ENCODE data around the gene STAG3. TPM values are rescaled to one million over a fixed set of nuclear protein-coding genes. Genes with fewer than 3 reads are reported as not detected.
"Not testable (repeated sequence)": the region's sequence is repeated elsewhere in the genome, so short reads cannot be mapped to it uniquely, and the experiment has no call there.

Gene STAG3
- total and polyA plus RNA-seq, 9 of the 15 experiments (the other 6 are each of a cell fraction or from before 2014, with no cell fraction given): 0.54 to 2.5 (median 1.7) TPM

DNA sequence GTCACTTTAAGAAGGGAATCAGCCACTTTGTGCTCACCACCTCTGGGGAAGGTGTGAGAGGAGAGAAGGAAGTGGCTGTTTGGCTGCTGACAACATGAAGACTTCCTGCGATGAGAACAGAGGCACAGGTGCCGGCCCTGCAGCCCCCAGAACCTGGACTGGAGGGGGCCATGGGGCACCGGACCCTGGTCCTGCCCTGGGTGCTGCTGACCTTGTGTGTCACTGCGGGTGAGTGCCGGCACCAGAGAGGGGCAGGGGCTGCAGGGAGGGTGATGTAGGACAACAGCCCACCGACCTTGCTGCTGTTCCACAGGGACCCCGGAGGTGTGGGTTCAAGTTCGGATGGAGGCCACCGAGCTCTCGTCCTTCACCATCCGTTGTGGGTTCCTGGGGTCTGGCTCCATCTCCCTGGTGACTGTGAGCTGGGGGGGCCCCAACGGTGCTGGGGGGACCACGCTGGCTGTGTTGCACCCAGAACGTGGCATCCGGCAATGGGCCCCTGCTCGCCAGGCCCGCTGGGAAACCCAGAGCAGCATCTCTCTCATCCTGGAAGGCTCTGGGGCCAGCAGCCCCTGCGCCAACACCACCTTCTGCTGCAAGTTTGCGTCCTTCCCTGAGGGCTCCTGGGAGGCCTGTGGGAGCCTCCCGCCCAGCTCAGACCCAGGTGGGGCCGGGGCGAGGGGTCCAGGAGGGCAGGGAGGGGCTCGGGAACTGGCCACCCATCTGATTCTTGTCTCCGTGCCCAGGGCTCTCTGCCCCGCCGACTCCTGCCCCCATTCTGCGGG is 42.3 kb downstream of the STAG3 start, which contains the start of gene PVRIG:
TSS of gene PVRIG (plus strand) at position 149 of the 785 bp plus-strand sequence. CDS start at position 171, 22 bp downstream.
- Histone ChIP-seq H3K9ac (ENCODE audit: insufficient read depth in 1 of 2, low read depth in 2 of 2, low read length in 2 of 2) (peak within 1 kb of the TSS in 1 of 2 experiments; percentile 36; a peak in 1 of 4 replicates), H3K4me1 (replicated peaks in 1 of 2; ENCODE audit: control insufficient read depth in 2 of 2, insufficient read depth in 2 of 2, low read length in 2 of 2) (peaks cover 4 to 17% of the 10 kb centered on the region in 2 experiments; a peak in 4 of 5 replicates)
- intact Hi-C loops (cut with micrococcal nuclease) (loop anchor here (10.0 kb wide), 1 partner anchor 225 kb away; no protein-coding TSS in a partner anchor), in situ Hi-C loops (cut with MboI) (loop anchor here (5.0 to 10.0 kb wide), 2 partner anchors 122 to 225 kb away; no protein-coding TSS in a partner anchor)
- H3K27ac ChIP-seq (ENCODE audit: extremely low read depth, low read depth, low read length); H4K20me1 ChIP-seq (replicated peaks; ENCODE audit: control insufficient read depth, insufficient read depth, low read length); FAIRE-seq; H3K9me3 ChIP-seq (replicated peaks; ENCODE audit: control insufficient read depth, insufficient read depth, low read depth, low read length); DNase-seq (ENCODE audit: extremely low read depth in 1 of 4, low spot score in 3 of 4); POLR2A ChIA-PET; H3K9me1 ChIP-seq (ENCODE audit: control insufficient read depth, insufficient read depth, low read length); H3K79me2 ChIP-seq (ENCODE audit: control insufficient read depth, insufficient read depth, low read length); H2AFZ ChIP-seq (ENCODE audit: low read depth, low read length); H3K4me2 ChIP-seq (ENCODE audit: insufficient read depth, low read length); H3K27me3 ChIP-seq (ENCODE audit: control insufficient read depth in 2 of 2, insufficient read depth in 2 of 2, low read length in 2 of 2); ATAC-seq; H3K36me3 ChIP-seq (ENCODE audit: control insufficient read depth, insufficient read depth, low read length); H3K4me3 ChIP-seq; BruUV-seq (replicated peaks): not testable (repeated sequence)
- CTCF ChIA-PET (ENCODE audit: low intra/inter-chr PET ratio): interaction anchor here (5.3 kb wide), 1 partner anchor 88 kb away, joined by 54 read pairs; no protein-coding TSS in a partner anchor
- WGBS (ENCODE audit: insufficient coverage, low coverage, missing lambda C conversion rate): 57% methylated on average over 15 of the region's 27 CpGs
- peak; percentile 48; the same call in 1 of the 2 replicates for TF ChIP-seq POLR2G (IDR thresholded peaks at IDR 0.05; ENCODE audit: low read depth, low read length)

DNA sequence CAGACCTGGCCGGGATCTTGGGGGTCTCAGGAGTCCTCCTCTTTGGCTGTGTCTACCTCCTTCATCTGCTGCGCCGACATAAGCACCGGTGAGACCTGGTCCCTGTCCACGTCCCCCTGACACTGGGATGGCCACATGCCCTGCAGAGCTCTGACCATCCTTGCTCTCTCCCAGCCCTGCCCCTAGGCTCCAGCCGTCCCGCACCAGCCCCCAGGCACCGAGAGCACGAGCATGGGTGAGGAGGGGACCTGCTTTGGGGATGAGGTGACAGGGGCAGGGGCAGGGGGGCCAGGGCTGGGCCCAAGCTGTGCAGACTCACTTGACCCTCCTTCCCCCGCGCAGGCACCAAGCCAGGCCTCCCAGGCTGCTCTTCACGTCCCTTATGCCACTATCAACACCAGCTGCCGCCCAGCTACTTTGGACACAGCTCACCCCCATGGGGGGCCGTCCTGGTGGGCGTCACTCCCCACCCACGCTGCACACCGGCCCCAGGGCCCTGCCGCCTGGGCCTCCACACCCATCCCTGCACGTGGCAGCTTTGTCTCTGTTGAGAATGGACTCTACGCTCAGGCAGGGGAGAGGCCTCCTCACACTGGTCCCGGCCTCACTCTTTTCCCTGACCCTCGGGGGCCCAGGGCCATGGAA is 43.0 kb downstream of the STAG3 start:
- Histone ChIP-seq H3K9me1 (ENCODE audit: control insufficient read depth, insufficient read depth, low read length) (no peaks in the 10 kb centered on the region), H2AFZ (ENCODE audit: low read depth, low read length) (no peak overlapping the region), H3K9me3 (replicated peaks; ENCODE audit: control insufficient read depth, insufficient read depth, low read depth, low read length) (no peaks in the 10 kb centered on the region), H3K36me3 (ENCODE audit: control insufficient read depth, insufficient read depth, low read length) (no peaks in the 10 kb centered on the region), H3K79me2 (ENCODE audit: control insufficient read depth, insufficient read depth, low read length) (no peaks in the 10 kb centered on the region), H3K27me3 (ENCODE audit: control insufficient read depth in 2 of 2, insufficient read depth in 2 of 2, low read length in 2 of 2) (no peaks in the 10 kb centered on the region), H3K9ac (ENCODE audit: insufficient read depth in 1 of 2, low read depth in 2 of 2, low read length in 2 of 2) (peak overlapping the region in 1 of 2 experiments; percentile 36; a peak in 1 of 4 replicates), H3K4me3 (no peak overlapping the region), H4K20me1 (replicated peaks; ENCODE audit: control insufficient read depth, insufficient read depth, low read length) (no peaks in the 10 kb centered on the region), H3K4me2 (ENCODE audit: insufficient read depth, low read length) (no peak overlapping the region), H3K27ac (ENCODE audit: extremely low read depth, low read depth, low read length) (no peak overlapping the region), H3K4me1 (replicated peaks in 1 of 2; ENCODE audit: control insufficient read depth in 2 of 2, insufficient read depth in 2 of 2, low read length in 2 of 2) (peaks cover 4 to 17% of the 10 kb centered on the region in 2 experiments; a peak in 4 of 5 replicates)
- in situ Hi-C loops (cut with MboI) (no loop called here), intact Hi-C loops (cut with micrococcal nuclease) (no loop called here)
- no peak for FAIRE-seq
- DNase-seq (ENCODE audit: extremely low read depth in 1 of 4, low spot score in 3 of 4): no peak
- ChIA-PET POLR2A (no interaction called here), CTCF (ENCODE audit: low intra/inter-chr PET ratio) (no interaction called here)
- no peak for ATAC-seq
- WGBS (ENCODE audit: insufficient coverage, low coverage, missing lambda C conversion rate): 41% methylated on average over 21 of the region's 22 CpGs
- no peak for TF ChIP-seq RBM15 (IDR thresholded peaks at IDR 0.05; ENCODE audit: insufficient read depth, low read length)
- TF ChIP-seq POLR2G (IDR thresholded peaks at IDR 0.05; ENCODE audit: low read depth, low read length): peak; percentile 48; the same call in 1 of the 2 replicates
- peak; percentile 19 for TF ChIP-seq RBM22 (IDR thresholded peaks at IDR 0.05; ENCODE audit: low read depth, low read length, poor library complexity, severe bottlenecking)
- BruUV-seq (replicated peaks): no TSS peak

Measured in K562 (cell line).